Stimulated activated CD8-positive, alpha-beta memory T cell treated with anti-CD3 and anti-CD28 coated beads, Interleukin-12 subunit alpha, Interleukin-12 subunit beta, amount 100 ng/mL, for 4 hours (primary cell): Measurements from ENCODE around the gene CD99.
A peak's percentile ranks its signal among the peaks of the same experiment; 100 is the strongest.
"Not testable (repeated sequence)": the region's sequence is repeated elsewhere in the genome, so short reads cannot be mapped to it uniquely, and the experiment has no call there.

Experiments
- DNase-seq: peaks from one replicate; pipeline ENCODE4 v3.0.0-alpha.2; 2020; ENCODE audit warnings: low read depth

The CD99 gene

GRCh38 chrX:2700405-2701320 lies 9.6 kb downstream of the CD99 start:
- no peak for DNase-seq

DNA sequence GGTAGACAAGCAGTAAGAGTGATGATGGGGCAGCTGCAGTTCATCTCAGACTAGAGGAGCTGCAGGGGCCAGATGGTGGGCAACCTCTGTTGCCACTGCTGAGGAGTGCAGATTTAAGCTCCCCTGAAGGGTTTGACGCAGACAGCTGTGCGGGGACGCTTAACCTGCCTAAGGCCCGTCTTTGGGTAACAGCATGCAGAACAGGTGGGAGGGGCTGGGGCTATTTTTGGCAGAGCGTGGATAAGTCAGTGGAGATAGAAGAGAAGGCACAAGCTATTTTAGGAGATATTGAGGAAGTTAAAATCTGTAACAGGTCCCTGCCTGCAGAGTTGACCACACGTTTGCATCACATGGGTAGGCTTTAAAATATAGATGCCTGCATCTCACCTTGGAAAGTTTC lies 10.5 kb downstream of the CD99 start:
- DNase-seq, result no peak

DNA sequence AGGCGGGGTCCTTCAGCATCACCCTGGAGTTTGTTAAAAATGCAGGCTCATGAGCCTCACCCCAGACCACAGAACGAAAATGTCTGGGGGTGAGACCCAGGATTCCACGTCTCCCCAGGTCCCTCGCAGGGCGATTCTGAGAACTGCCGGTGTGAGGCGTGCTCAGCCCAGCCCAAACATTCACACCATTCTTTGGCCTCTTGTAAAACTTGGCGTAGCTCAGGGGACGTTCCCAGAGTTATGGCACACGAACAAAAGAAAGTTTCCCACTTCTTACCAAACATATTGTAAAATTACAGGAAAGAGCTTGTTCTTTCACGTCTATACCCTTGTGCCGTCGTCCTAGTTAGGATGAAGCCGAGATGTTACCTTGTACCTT lies 12.9 kb downstream of the CD99 start:
- no peak for DNase-seq

- DNase-seq, result no peak
These were observed 14.1 kb downstream of the CD99 start for GRCh38 chrX:2705046-2705832.

- DNase-seq, result peak; percentile 36
These were observed 16.3 kb downstream of the CD99 start for GRCh38 chrX:2707334-2707760.

DNA sequence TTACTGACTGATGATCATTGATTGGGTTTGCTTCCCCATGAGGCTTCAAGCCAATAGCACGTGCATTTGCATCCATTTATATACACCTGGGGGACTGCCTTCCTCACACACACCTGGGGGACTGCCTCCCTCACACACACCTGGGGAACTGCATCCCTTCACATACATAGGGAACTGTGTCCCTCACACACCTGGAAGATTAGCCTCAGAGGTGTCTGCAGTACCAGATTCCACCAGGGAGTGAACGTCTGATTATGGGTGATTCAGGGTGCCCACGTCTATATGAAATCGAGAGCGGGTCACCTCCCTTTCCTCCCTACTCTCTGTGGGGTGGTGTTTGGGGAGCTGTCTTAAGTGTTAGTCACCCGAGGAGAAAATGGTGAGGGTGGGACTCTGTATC lies 16.9 kb downstream of the CD99 start:
- DNase-seq, result no peak

DNA sequence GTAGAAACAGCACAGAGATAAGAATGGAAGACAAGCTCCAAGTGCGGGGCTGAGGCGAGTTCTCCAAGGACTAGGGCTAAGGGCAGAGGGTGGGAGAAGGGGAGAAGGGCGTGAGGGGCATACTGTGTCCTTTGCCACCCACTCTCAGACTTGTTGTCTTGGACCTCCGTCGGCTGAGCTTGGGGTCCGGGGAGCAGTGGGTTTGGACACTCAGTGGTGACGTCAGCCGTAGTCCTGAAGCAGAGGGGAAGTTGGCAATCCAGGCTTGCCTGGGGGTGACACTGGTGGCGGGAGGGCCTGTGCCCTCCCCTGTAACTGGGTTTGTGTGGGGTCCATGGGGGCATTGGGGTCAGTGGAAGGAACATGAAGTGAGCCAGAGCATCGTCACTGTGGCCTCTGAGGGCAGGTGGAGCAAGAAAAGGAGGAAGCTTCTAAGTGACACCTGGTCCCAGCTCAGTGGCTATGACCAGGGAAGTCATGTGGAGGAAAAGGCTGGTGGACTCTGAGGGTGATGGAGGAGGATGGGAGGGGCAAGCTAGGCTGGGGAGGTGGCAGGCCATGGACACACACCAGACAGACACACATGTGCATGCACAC lies 17.6 kb downstream of the CD99 start:
- DNase-seq, result no peak

DNA sequence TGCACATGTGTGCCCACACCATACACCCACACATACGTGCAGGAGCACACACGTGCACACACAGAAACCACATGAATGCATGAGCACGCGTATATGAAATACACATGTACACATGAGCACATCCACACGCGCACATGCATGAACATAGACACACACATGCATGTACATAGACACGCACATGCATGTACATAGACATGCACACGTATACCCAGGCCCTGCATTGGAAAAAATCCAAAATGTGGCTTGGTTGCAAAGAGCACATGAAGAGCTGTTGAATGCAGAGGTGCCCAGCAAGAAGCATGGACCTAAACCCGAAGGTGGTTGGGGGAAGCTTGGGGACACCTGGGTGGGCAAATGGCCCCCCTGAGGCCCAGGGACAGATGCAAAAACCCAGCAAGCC lies 18.5 kb downstream of the CD99 start:
- DNase-seq, result no peak

GRCh38 chrX:2710041-2710840 lies 19.1 kb downstream of the CD99 start:
- DNase-seq, result no peak

DNA sequence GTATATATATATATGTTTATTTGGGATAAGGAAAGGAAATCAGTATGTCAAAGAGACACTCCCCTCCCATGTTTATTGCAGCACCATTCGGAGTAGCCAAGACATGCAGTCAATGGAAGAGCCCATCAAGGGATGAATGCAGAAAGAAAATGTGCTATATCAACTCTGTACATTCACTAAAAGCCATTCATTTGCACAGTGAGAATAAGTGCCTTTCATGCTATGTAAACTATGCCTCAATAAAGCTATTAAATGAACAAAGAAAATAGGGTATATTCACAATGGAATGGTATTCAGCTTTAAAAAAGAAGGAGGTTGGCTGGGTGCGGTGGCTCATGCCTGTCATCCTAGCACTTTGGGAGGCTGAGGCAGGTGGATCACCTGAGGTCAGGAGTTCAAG lies 20.3 kb downstream of the CD99 start:
- DNase-seq, result no peak

DNA sequence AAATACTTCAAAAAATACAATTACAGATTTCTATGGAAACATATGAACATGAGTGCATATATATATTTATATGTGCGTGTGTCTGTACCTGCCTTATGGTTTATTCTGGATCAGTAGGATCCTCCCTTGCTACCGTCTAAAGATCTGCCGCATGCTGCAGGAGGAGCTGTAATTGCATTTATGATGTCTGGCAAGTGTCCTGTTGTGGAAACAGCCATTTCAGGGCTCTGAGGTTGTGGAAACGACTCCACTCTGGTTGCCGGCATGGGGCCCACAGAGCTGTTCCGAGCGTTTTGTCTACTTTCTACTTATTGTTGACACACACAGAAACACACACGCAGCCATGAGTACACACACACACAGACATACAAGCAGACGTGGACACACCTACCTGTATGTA lies 21.3 kb downstream of the CD99 start:
- no peak for DNase-seq

DNA sequence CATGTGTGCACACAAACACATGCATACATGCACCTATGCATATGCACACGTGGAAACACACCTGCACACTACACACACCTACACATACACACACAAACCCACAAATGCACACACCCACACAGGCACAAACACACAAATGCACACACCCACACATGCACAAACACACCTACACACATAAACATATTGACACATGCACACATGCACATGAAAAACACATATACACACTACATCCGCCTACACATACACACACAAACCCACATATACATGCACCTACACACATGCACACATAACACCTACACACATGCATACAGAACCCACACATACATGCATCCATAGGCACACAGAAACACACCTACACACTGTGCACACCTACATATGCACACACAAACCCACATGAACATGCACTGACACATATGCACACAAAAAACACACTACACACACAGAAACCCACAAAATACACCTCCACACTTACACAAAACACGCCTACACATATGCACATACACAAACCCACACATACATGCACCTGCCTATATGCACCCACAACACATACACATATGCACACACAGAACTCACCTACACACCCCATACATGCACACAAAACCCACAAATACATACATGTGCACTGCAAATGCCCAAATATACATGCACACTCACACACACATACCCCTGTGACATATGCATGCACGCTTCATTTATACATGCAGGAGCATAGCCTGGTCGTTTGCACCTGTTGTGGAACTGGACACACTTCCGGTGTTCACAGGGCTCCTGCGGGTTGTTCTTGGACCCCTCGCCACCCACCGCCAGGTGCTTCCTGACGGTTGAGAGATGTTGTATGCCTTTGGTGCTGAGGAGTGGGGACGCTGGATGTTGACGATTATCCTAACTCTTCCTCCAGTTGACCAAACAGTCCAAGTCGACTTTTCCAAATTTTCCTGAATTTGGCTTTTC lies 22.1 kb downstream of the CD99 start:
- no peak for DNase-seq

DNA sequence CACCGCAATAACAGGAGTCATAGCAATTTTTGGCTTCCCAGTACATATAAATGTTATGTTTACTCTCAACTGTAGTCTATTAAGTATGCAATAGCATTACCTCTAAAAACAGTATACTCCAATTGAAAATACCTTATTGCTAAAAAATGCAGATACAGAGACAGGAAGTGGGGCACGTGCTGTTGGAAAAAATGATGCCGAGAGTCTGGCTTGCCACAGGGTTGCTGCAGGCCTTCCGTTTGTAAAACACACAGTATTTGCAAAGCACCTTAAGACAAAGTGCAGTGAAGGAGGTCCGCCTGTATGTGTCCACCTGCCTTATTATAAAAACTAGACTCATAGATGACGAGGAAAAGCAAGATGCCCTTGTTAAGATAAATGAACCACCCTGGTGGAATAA lies 23.5 kb downstream of the CD99 start:
- no peak for DNase-seq

DNA sequence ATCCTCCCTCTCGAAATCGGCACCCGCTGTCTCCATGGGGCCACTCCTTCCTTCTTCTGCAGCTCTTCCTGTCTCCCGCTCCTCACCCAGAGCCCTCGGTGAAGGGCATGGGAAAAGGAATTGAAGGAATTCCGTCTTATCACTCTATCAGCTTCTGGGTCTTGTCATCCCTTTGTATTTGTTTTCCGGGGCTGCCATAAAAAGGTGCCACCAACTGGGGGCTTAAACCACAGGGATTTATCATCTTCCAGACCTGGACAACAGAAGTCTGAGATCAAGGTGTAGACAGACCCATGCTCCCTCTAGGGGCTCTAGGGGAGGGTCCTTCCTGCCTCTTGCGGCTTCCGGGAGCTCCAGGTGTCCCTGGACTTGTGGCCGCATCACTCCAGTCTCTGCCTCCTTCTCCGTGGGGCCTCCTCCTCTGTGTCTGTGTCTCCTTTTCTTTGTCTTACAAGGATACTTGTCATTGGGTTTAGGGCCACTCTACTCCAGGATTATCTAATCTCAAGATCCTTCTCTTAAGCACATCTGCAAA lies 24.0 kb downstream of the CD99 start:
- no peak for DNase-seq

DNA sequence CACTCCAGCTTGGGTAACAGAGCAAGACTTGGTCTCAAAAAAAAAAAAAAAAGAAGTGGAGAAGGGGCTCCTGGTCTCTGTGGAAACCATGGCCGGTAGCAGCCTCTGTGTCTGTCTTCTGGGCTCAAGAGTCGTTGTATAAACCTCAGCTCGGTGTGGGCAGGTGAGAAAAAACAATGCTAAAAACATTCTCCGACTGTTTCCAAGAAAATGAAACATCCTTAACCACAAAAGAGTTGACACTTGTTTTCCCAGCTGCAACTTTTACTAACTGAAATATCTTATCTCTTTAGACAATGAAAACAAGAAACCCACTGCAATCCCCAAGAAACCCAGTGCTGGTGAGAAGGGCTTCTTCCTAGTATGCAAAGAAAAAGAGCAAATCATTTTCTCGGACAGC lies 26.2 kb downstream of the CD99 start:
- DNase-seq, result no peak

GRCh38 chrX:2718821-2719220 lies 27.7 kb downstream of the CD99 start:
- DNase-seq, result no peak

DNA sequence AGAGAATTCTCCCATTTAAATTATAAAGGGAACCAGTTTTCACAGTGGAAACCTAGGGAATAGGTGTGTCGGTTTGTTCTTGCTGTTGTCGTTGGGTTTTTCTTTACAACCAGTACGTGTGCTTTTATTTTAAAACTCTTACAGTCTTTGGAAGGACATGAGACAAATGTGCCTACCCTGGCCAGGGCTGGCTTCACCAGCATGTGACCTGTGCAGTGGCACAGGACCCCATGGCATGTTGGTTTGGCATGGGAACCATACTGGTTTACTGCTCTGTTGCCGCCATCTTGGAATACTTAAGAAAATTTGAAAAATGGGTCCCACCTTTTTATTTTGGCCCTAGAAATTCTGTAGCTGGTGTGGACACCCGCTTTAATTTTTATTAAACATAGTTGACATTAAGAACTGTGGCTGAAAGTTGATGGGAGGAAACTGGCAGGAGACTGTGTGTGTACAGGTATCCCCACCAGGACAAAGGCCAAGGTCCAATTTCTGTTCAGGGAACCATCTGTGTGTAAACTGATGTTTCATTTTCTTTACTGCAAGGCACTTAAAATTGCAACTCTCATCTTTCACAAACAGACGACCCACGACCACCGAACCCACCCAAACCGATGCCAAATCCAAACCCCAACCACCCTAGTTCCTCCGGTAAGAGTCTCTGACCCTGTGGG lies 28.8 kb downstream of the CD99 start:
- DNase-seq, result no peak

DNA sequence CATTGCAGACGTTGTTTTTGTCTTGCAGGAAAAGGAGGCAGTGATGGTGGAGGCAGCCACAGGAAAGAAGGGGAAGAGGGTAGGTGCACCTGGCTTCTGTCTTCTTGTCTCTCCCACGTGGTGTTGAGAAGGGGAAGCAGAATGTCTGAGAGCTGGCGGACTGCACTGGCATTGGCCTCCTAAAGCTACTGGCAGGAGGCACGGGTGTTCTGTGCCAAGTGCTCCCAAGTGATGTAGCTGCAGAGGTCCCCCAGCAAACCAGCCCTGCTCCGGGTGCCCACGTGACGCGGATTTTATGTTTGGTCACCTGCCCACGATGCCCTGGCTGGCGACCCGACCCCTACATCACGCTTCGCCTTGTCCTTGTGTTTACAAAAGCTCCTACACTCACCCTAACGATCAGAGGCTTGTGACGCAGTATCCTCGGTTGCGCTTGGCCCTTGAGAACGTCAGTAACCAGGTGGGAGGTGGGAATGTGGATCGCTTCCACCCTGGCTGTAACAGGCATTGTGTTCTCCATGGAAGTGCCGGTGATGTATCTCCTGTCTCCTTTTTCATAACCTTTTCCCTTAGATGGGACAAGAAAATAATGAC lies 32.3 kb downstream of the CD99 start:
- no peak for DNase-seq

DNA sequence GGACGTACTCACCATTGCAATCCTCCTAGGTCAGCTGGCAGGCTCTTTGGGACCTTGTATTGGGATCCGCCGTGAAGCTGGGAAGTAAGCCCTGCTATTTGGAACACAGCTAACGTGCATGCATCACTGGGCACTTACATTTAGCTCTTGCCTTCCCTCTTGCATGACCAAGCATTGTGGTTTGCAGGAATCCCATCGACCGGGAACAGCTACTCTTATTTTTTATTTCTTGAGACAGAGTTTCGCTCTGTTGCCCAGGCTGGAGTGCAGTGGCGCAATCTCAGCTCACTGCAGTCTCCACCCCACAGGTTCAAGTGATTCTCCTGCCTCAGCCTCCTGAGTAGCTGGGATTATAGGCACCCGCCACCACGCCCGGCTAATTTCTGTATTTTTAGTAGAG lies 36.2 kb downstream of the CD99 start:
- DNase-seq, result not testable (repeated sequence)

- no peak for DNase-seq
These were observed 41.0 kb downstream of the CD99 start for GRCh38 chrX:2732076-2732475.
